GM18505 (cell line): Measurements from ENCODE around the gene GRIK4.

ENCODE experiments used
- ATAC-seq: cut with Tn5 transposase; IDR thresholded peaks from one replicate; pipeline ENCODE4 v1.9.1; 2021; ENCODE audit not compliant: unreplicated experiment
- POLR2A ChIP-seq: IDR thresholded peaks from 4 replicates; pipeline ENCODE4 v1.6.1; 2011; ENCODE audit warnings: borderline replicate concordance; ENCODE audit not compliant: insufficient read depth, insufficient read length; ENCODE audit errors: extremely low read depth

The GRIK4 gene

DNA sequence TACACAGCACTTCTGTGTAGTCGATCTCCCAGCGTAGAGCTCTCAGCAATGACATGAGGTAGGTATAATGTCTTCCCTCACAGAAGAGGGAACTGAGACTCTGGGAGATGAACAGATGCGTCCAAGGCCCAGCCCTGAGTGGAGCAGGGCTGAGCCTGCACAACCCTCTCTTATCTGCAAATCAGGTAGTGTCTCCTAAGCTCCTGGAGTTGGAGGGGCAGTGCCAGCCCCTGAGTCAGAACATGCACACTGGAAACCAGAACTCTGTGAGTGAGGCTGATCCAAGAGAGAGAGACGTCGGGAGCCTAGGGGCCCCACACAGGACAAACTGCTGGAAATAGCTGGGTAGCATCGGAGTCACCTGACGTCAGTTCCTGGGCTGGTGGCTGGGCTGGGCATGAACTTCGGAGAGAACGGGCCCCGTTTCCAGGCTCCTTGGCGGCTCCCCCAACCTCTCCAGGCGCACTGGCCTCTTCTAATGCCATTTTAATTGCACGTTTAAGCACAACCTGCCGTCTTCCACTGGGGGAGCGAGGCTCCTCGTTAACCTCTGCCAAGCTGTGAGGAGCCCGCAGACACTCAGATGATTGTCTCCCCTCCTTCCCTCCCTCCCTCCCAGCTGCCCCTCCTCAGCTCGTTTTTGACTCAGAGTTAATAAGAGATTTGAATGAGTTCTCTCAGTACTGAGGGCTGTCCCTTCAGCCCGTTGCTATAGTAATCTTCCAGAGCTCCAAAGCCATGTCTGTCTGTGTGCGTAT lies 321.1 kb downstream of the GRIK4 start:
- no peak for ATAC-seq
- TF ChIP-seq POLR2A = no peak

DNA sequence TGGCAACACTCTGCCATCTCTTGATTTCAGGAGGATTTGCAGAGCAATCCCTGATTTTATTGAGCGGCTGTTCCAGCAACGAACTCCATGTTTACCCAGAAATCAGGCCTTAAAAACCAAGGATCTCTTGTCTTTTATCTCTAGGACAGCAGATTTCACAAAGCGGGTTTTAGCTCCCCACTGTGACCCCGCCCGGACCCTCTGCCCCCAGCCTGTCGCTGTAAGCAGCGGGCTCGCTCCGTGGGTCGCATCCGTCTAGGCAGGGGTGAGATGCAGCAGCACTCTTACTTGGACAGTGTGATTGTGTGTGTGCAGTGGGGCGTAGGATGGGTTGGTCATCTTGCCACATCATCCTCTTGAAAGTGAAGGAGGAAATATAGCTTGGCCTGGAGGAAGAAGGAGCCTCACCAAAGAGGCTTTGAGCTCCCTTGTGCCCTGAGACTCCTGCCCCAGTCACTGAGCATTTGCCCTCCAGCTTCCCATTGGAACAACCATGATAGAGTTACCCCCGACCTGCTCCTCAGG lies 323.2 kb downstream of the GRIK4 start:
- TF ChIP-seq POLR2A = no peak
- ATAC-seq = no peak

DNA sequence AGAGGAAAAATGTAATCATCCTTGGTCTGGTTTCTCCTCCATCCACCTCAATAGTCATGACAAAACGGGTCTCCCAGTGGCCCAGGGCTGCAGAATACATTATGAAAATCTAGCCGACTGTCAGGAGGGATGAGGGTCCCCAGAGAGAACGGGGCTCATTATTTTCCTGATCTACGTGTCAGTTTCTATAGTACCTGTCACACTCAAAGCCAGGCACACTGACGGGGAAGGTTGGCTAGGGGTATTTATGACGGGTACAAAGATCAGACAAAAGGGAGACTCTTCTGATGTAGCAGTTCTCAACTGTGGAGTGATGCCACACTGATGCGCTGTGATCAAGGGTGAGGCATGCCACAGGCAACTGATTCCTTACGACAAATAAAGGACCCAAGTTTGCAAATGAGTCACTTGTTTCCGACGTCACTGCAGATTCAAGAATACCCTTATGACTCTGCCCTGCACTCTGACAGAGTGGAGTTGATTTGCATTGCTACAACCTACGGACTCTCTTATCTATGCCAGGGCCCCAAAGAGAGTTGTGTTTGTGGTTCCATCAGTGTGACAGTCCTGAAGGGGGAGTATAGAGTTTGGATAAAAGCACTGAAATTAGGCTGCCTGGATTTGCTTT lies 324.2 kb downstream of the GRIK4 start:
- ATAC-seq = peak; percentile 78
- no peak for TF ChIP-seq POLR2A

DNA sequence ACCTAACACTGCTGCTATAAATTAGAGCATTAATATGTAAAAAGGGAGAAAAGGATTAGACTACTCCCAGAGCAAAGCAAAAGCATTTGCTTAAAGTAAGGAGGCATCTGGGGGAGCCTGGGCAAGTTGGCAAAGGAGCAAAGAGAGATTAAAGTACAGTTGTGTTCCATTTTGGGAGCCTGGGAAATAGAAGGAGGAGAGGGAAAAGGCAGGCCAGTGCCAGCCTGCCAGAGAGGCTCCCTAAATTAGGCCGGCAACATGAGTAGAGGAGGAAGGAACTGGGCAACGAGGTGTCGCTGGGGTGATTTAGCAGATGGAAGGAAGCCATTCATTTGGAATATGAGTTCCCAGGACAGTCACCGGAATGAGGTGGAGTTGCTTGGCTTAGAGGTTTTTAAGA lies 326.1 kb downstream of the GRIK4 start:
- TF ChIP-seq POLR2A = no peak

DNA sequence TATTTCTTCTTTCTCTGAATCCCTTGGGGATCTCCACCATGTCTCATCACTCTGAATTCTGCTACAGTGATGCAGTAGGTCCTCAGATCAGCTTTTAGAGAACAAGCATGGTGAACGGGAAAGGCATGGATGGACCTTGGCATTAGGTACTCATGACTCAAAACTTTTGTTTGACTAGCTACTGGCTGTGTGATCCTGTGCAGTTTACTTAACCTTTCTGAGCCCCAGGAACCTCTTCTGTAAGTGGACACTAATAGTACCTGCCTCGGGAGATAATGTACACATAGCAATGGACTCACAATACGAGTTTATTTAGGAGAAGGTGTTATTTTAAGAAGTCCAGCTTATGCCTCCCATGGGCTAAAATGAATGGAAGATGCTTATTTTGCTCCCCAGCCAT lies 327.7 kb downstream of the GRIK4 start:
- ATAC-seq = no peak

More for the DNA sequence above, 326.1 kb downstream of the GRIK4 start:
- no peak for ATAC-seq

DNA sequence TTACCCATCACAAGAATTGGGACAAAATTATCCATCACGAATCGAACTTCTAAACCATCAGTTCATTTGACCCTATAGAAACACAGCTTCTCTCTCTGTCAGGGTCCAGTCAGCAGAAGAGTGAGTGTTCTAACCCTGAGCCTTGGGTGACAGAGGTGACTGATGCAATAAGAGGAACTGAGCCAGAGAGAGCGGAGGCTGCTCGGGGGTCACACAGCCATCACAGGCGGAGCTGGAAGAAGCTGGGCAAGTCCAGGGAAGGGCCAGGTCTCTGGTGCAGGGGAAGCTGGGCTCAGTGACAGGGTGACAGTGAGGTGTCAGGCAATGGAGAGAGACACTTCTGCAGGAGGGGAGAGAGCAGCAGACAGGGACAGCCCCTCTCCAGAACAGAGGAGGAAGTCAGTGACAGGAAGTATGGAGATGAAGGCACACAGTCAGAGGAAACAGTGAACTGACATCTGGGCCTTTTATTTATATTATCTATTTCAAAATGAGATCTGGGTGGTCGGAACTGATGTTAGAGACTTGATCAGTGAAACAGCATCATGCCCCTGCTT lies 328.4 kb downstream of the GRIK4 start:
- ATAC-seq = no peak
- TF ChIP-seq POLR2A = no peak

More for the DNA sequence above, 327.7 kb downstream of the GRIK4 start:
- no peak for TF ChIP-seq POLR2A

DNA sequence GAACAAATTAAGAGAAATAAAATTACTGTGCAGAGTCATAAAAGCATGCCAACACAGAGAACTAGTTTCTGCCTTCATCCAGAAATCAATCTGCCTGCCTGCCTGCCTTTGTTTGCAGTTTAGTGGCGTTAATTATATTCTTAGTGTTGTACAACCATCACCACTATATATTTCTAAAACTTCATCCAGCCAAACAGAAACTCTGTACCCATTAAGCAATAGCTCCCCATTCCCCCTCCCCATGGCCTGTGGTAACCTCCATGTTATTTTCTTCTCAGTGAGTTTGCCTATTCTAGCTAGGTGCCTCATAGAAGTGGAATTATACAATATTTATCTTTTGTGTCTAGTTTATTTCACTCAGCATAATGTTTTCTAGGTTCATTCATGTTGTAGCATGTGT lies 329.1 kb downstream of the GRIK4 start:
- TF ChIP-seq POLR2A = no peak
- ATAC-seq = no peak

DNA sequence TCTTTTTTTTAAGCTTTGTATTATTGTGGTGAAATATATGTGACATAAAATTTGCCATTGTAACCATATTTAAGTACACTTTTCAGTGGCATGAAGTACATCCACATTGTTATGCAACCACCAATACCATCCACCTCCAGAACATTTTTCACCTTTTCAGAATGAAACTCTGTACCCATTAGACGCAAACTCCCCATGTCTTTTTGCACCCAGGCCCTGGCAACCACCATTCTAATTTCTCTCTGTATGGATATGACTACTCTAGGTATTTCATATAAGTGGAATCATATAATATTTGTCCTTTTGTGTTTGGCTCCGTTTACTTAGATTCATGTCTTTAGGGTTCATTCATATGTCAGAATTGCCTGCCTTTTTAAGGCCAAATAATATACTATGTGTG lies 329.5 kb downstream of the GRIK4 start:
- TF ChIP-seq POLR2A = no peak
- ATAC-seq = no peak

DNA sequence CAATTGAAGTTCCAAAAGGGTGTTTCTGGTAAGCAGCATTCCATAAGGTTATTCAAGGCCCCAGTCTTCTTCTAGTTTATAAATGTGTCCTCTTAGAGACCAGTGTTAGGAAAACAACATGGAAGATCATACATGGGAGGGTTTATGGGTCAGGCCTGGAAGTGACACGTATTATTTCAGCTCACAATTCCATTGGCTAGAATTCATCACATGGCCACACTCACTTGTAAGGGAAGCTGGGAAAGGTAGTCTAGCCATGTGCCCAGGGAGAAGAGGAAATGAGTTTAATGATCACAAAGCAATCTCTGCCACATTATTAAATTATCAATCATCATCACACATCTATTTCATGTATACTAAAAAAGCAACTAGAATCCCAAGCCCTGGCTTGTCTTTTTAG lies 330.6 kb downstream of the GRIK4 start:
- no peak for ATAC-seq
- no peak for TF ChIP-seq POLR2A

DNA sequence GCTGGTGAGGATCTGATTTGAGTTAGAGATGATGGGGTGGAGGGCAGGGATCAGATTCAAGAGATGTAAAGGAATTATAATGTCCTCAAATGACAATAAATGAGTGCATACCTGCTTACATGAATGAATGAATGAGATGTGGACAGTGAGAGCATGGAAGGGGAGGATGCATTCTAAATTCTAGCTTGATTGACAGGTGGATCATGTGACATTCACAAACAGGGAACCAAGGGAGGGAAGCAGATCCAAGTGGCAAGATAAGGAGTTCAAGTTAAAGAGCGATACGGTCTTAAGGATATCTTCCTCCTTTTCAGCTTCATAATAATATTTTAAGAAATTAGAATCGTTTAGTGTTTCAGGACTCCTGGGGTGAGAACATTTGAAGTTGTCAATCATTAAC lies 341.9 kb downstream of the GRIK4 start:
- no peak for ATAC-seq
- TF ChIP-seq POLR2A = no peak

DNA sequence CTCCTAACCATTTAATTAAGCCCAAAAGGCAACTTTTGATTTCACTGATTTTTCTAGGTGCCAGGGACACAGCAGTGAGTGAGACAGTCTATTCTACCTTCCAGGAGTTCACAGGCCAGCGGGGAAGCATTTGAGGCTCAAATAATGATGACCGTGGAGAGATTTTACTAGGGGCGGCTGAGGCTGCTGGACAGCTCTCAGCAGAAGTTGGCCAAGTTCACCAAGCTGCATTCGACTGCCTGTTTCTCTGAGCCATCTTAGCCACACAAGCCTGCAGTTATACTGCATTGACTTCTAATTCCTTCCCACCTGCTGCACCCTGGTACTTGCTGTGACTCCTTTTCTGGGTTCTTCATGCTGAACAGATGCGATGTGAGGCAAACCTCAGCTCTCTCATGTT lies 343.4 kb downstream of the GRIK4 start:
- no peak for TF ChIP-seq POLR2A
- ATAC-seq = no peak

DNA sequence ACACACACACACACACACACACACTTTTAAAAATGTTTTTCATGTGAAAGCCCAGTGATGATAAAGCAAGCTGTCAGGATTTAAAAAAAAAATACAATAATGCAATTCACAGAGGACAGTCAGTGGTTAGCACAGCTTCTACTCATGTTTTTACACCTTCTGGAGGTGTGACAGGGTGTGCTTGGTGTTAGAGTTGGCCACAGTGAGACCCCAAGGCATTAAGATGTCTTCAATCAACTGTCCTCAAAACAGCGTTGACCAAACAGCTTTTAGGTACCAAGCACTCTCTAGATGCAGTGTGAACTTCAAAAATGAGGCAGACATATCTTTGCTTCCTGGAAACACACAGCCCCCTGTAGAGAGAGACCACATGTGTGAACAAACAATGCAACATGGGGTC lies 346.0 kb downstream of the GRIK4 start:
- ATAC-seq = no peak
- no peak for TF ChIP-seq POLR2A

DNA sequence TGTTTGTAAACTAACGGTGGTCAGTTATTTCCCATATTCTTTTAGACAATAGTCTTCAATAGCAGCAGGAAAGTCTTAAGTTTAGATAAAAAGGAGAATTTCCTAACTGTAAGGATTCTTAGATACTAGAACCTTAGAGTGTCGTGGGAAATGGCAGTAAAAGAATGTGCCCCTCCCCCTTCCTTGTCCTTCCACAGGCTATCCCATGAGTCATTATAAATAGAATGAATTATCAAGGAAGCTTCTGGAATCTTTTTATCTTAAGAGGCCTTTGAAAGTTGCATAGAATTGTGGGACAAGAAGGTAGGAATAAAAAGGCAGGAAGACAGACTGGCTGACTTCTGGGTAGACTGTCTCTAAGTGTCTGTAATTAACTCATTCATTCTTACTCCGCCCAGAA lies 347.2 kb downstream of the GRIK4 start:
- ATAC-seq = no peak
- TF ChIP-seq POLR2A = no peak
